ENCODE data around the gene SNX9.
"Not testable (repeated sequence)": the region's sequence is repeated elsewhere in the genome, so short reads cannot be mapped to it uniquely, and the experiment has no call there.

The SNX9 gene

DNA sequence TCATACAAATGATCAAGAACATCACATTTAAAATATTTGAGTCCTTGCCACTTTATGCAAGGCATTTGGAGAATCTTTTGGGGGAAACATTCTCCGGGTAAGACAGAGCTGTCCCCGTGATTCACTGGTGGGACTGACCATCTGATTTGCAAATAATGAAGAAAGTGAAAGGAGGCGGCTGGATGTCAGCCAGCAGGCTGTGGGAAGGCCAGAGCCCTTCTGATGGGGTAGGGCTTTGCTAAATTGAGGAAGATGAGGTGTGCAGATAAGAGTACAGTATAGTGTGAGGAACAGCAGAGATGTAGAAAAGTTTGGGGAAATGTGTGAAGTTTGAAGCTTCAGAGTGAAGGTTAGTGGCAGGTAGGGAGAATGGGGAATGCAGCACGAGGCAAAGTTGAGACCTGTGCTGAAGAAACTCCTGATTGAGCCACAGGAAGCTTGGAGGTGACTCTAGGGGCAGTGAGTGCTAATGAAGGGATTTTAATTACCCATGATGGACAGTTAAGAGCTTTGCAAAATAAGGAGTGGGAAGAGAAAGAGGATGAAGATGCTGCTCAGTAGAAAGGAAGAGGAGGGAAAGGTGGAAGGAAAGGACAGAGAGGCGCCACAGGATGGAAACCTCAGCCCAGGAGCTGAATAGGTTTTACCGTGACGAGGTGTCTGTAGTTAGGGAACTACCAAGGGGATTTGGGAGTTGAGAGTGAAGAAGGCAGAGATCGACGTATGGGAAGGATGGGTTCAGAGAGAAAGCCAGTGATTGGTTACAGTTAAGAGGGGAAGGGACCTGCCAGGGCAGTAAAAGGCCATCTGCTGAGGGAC, 68.7 kb downstream of the SNX9 start:
- no peak for DNase-seq

DNA sequence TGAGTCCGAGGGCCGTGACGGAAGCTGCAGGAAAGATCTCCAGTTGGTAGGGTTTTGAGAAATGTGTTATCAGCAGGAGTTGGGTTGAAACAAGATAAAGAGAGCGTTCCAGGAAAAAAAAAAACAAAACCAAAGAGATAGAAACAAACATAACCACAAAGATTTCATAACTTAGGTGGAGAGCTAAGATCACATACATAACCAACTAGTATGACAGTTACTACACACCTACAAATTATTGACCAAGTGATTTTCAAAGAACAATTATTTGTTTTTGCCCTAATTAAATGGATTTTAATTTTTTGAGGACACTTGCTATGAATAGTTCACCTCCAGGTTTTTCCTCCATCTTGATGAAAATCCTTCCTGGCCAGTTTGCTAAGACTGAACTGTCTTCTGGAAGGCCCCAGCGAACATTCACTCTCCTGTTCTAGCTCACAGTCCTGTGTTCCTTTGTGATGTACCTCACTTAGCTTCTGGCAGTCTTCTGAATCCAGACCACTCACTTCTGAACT, 69.4 kb downstream of the SNX9 start:
- no peak for DNase-seq

GRCh38 chr6:157893238-157893637, 70.2 kb downstream of the SNX9 start:
- DNase-seq, result no peak

DNA sequence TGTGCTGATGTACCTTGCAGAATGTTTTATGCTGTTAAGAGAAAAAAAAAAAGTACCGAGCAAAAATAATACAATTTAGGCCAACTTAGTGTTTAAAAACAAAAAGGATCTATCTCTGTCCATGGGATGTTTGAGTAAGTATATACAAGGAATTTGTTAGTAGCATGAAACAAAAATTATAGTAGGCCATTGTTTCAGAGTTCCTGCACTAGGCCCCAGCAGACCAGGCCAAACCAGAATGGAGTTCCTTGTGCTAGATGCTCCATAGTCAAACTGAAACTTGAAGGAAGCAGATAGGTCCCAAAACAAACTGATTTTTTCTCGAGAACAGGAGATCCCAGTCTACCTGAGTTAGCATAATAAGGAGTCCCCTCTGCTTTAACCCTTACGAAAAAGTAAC, 72.5 kb downstream of the SNX9 start:
- no peak for DNase-seq

- no peak for DNase-seq
Observed at GRCh38 chr6:157896932-157897331, 73.9 kb downstream of the SNX9 start.

- DNase-seq, result no peak
Observed at GRCh38 chr6:157898169-157898568, 75.1 kb downstream of the SNX9 start.

GRCh38 chr6:157898640-157899039, 75.6 kb downstream of the SNX9 start:
- no peak for DNase-seq

DNA sequence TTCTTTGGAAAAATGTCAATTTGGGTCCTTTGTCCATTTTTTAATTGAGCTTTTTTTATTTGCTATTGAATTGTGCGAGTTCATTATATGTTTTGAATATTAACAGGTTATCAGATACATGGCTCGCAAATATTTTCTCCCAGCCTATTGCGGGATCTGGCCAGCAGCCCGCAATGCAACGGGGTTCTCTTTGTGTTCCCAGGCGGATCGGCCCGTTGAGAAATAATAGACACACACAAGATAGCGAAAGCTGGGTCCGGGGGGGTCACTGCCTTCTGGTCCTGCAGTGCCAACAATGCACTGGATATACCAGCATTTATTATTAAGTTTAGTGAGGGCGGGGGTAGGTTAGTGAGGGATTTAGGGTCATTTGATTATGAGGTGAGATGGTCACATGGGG, 77.2 kb downstream of the SNX9 start:
- DNase-seq, result not testable (repeated sequence)

GRCh38 chr6:157900751-157901150, 77.7 kb downstream of the SNX9 start:
- not testable (repeated sequence) for DNase-seq

DNA sequence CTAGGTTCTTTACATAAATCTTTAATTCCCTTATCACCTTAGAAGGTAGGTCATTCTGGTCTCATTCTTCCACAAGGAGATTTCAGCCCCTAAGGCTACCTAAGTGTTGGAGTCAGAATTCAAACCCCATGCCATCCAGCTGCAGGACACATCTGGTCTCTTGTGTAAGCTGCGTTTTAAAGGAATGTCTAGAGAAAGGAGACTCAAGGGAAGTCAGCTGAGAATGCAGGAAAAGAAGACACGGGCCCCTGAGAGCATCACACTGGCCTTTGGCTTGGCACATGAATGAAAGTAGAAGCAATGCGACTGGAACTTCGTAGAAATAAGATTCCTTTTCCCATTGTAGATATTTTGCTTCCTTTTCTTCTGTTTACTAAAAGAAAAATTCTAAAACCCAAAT, 82.0 kb downstream of the SNX9 start:
- no peak for DNase-seq

DNA sequence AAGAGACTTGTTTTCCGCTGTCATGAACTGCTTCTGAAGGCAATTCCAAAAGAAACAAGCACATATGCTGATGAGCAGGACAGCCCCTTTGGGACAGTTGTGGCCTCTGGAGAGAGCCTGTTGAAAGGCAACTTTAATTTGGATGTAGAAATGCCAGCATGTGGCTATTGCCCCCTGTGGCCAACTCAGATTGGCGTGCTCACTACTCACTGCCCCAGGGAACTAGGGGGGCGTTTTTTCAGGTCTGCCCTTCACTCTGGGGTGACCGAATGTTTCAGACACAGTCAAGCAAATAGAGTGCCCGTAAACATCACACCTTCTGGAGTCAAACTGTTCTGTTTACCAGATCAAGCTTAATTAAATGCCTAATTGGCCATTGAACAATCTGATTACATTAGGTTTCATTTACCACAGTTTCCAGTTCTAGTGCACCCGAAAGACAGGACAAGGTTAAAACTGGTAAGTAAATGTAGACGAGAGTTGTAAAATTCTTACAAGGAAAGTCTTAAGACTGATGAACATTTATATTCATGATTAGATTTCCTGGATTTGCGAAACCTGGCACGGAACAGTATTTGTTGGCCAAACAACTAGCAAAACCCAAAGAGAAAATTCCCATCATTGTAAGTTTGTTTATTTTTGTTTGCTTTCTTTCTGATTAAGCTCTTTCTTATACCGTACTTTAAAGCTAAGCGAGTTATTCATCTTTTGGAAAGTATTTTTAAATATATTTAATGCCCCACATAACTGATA, 82.7 kb downstream of the SNX9 start:
- no peak for DNase-seq

DNA sequence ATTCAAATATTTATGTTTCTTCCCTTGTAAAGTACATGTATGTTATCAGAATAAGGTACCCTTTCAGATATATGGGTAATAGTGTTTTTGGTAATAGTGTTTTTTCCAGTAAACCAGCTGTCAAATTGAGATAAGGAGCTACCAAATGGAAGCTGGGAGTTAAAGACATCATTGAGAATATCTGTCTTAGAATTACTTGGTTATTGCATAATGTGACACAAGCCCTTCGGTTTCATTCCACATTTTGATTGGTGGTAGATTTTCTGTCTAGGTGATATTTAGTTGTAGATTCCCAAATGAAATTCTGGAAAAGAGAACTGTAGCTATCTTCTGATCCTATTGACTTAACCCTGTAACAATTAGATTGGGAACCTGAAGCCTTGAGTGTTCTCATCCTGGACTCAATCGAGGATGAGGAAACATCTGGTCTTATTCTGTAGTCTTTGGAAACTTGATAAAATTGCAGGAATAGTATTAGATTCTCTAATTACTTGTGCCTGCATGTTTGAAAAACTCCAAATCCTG, 83.6 kb downstream of the SNX9 start:
- DNase-seq, result no peak

- DNase-seq, result no peak
Observed at GRCh38 chr6:157907651-157908050, 84.6 kb downstream of the SNX9 start.

- no peak for DNase-seq
Observed at GRCh38 chr6:157908369-157909281, 85.6 kb downstream of the SNX9 start.

DNA sequence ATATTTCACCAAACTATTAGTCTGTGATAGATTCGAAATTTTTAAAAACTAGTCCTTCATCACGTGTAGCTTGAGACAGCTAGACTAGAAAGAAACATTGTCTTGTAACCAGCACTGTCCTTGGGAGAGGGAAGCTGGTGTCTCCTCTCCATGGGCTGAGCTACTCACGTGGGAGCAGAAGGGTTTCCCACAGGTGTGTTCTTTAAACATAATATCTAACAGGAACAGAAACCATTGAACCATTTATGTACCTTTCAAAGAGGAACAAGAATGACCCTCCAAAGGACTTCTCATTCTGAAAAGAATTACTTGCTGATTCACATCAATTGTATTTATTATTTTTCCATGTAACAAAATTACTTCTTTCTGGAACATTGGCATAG, 86.2 kb downstream of the SNX9 start:
- DNase-seq, result no peak

- no peak for DNase-seq
Observed at GRCh38 chr6:157911278-157911677, 88.2 kb downstream of the SNX9 start.

GRCh38 chr6:157911786-157912185, 88.7 kb downstream of the SNX9 start:
- no peak for DNase-seq

- DNase-seq, result peak; percentile 92
Observed at GRCh38 chr6:157912326-157912725, 89.3 kb downstream of the SNX9 start.

DNA sequence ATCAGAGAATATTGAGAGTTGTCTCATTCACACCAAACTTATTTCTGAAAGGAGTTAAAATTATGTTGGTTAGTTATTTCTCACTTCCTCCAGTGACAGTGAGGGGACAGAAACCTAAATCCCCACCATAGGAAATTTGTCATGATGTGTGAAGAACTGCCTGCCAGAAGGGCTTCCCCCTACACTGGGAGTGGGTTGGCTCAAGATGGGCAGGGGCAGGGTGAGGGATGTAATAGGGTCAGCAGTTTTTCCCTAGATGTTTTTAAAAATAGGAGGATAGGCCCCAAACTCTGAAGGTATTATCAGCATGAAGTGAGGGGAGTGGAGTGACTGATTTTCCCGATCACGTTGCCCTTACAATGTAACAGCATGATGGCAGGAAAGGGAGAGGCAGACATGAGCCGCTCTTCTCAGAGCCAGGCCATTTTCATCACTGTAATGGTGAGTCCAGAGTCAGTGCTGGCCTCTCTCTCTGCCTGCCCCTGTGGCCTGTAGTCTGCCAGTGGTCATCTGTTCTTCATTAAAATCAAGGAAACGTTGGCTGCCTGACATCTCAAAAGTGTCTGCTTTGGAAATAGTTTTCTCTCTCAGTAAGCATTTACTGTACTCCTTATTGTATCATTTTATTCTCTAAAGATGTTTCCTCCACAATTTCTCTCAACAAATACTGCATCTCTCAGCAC, 98.8 kb downstream of the SNX9 start:
- DNase-seq, result peak; percentile 50

DNA sequence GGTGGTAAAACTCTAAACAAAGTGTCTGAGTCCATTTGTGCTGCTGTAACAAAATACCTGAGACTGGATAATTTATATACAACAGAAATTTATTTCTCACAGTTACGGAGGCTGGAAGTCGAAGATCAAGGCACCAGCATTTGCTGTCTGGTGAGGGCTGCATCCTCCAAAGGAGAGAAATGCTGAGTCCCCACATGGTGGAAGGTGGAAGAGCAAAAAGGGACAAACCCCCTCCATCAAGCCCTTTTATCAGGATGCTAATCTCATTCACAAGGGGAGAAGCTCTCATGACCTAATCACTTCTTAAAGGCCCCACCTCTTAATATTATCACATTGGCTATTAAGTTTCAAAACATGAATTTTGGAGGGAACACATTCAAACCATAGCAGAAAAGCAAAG, 102.7 kb downstream of the SNX9 start:
- no peak for DNase-seq

DNA sequence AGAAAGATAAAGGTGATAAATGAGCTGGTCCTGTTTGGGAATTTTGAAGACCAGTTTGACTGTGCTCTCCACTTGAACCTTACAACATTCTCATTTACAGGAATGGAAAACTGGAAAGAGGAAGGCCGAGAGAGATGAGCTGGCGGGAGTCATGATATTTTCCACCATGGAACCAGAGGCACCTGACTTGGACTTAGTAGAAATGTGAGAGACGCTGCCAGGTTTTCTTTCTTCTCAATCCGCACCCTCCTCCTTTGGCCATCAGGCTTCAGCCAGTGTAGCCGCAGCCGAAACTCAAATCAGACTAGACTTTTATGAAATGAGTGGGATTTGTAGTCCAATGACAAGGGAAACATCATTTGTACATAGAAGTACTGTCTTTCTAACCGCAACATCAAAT, 104.0 kb downstream of the SNX9 start:
- DNase-seq, result no peak

GRCh38 chr6:157928428-157928827, 105.4 kb downstream of the SNX9 start:
- DNase-seq, result no peak
